Parathyroid adenoma (tissue), 2 donors: ENCODE measurements around the gene GUCA2A.
"Not testable (repeated sequence)": the region's sequence is repeated elsewhere in the genome, so short reads cannot be mapped to it uniquely, and the experiment has no call there.

Source experiments
- H2AFZ ChIP-seq: fragments of 300-600 bp; sonication (generic); one replicate; pipeline ENCODE4 v1.7.0; 2017; ENCODE audit warnings: antibody characterized with exemption, mild to moderate bottlenecking
- H3K27ac ChIP-seq: fragments of 300-600 bp; sonication (generic); one replicate; pipeline ENCODE4 v1.7.0; 2017
- H3K27me3 ChIP-seq: fragments of 300-600 bp; sonication (generic); one replicate; pipeline ENCODE4 v1.7.0; 2017; ENCODE audit warnings: low read length; ENCODE audit not compliant: control insufficient read depth, insufficient read depth
- H3K36me3 ChIP-seq: fragments of 300-600 bp; sonication (generic); one replicate; pipeline ENCODE4 v1.7.0; 2017; ENCODE audit warnings: low read length; ENCODE audit not compliant: control insufficient read depth, insufficient read depth
- H3K4me1 ChIP-seq: fragments of 300-600 bp; sonication (generic); one replicate; pipeline ENCODE4 v1.7.0; 2017; ENCODE audit warnings: control low read depth
- H3K4me2 ChIP-seq: fragments of 300-600 bp; sonication (generic); one replicate; pipeline ENCODE4 v1.7.0; 2017; ENCODE audit warnings: low read length
- H3K4me3 ChIP-seq: fragments of 300-600 bp; sonication (generic); one replicate; pipeline ENCODE4 v1.7.0; 2017; ENCODE audit warnings: low read depth, low read length
- H3K79me2 ChIP-seq: fragments of 300-600 bp; sonication (generic); one replicate; pipeline ENCODE4 v1.7.0; 2017; ENCODE audit warnings: control low read depth
- H3K9ac ChIP-seq: fragments of 300-600 bp; sonication (generic); one replicate; pipeline ENCODE4 v1.7.0; 2017; ENCODE audit warnings: mild to moderate bottlenecking
- H3K9me3 ChIP-seq: fragments of 300-600 bp; sonication (generic); one replicate; pipeline ENCODE4 v1.7.0; 2017; ENCODE audit warnings: low read length; ENCODE audit not compliant: control insufficient read depth
- TF ChIP-seq, protein P1 (sequence below): fragments of 300-600 bp; sonication (generic); IDR thresholded peaks from one replicate; pipeline ENCODE4 v1.7.0; 2017; ENCODE audit warnings: antibody characterized with exemption, mild to moderate bottlenecking
- donor health status: primary hyperparathyroidism.

The GUCA2A gene, protein sequence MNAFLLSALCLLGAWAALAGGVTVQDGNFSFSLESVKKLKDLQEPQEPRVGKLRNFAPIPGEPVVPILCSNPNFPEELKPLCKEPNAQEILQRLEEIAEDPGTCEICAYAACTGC

DNA sequence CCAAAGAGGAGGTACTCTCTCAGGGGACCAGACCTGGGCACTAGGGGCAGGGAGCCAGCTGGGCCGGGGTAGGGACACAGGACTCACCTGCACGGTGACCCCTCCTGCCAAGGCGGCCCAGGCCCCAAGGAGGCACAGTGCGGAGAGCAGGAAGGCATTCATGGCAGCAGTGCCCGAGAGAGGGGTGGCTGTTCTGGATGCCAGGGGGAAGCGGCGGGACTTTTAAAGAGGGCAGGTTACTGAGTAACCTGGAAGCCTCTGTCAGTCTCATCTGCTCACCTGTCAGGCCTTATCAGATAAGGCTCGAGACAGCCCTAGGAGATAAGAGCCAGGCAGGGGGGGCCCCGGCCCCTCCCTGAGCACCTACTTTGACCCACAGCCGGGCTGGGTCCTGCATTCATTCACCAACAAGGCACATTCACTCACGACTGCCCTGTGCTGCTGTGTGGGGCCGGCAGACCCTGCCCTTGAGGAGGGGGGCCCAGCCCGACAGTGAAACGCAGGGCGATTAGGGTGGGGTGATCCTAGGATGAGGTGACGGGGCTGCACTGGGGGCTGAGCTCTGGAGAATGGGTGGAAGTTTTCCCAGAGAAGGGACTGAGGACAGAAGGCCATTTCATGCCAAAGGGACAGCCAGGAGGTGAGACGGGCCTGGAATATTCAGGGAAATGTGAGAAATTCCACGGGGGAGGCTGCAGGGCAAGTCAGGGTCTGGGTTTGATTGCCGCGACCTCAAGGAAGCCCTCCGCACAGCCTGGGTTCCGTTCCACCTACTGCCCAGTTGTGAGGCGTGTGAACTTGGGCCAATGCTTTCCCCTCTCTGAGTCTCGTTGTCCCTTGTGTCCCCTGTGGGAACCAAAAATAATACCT lies at the start of gene GUCA2A:
Gene GUCA2A, minus strand, starts transcription at position 195 of the 870 bp plus-strand sequence. Its CDS starts 33 bp downstream, at position 162.
- Histone ChIP-seq H2AFZ (no peak within 1 kb of the TSS), H3K27me3 (no peaks in the 10 kb centered on the region), H3K36me3 (no peaks in the 10 kb centered on the region), H3K4me1 (no peaks in the 10 kb centered on the region), H3K27ac (no peak within 1 kb of the TSS), H3K9me3 (no peaks in the 10 kb centered on the region), H3K4me2 (no peak within 1 kb of the TSS), H3K79me2 (no peaks in the 10 kb centered on the region), H3K9ac (no peak within 1 kb of the TSS), H3K4me3 (no peak within 1 kb of the TSS)
- TF ChIP-seq, protein P1, sequence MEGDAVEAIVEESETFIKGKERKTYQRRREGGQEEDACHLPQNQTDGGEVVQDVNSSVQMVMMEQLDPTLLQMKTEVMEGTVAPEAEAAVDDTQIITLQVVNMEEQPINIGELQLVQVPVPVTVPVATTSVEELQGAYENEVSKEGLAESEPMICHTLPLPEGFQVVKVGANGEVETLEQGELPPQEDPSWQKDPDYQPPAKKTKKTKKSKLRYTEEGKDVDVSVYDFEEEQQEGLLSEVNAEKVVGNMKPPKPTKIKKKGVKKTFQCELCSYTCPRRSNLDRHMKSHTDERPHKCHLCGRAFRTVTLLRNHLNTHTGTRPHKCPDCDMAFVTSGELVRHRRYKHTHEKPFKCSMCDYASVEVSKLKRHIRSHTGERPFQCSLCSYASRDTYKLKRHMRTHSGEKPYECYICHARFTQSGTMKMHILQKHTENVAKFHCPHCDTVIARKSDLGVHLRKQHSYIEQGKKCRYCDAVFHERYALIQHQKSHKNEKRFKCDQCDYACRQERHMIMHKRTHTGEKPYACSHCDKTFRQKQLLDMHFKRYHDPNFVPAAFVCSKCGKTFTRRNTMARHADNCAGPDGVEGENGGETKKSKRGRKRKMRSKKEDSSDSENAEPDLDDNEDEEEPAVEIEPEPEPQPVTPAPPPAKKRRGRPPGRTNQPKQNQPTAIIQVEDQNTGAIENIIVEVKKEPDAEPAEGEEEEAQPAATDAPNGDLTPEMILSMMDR = no peak

DNA sequence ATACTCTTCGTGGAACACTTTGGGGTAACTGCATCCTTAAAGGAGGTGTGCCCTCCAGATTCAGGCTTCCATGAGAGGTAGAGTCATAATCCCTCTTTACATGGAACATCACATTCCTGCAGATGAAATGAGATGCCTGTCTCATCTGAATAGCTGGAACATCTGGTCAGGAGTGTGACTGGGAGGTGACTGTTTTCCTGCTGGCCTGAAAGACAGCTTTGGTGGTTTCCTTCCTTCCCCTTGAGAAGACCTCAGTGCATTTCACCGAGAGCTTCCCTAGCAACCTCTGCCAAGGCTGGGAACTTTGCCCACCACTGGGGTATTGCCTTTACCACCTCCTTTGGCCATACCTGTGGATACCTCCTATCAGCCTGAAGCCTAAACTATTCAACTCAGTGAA lies 46.7 kb upstream of the GUCA2A start:
- Histone ChIP-seq H3K27ac (no peak overlapping the region), H3K36me3 (no peaks in the 10 kb centered on the region), H3K4me1 (peaks cover 10% of the 10 kb centered on the region), H3K27me3 (no peaks in the 10 kb centered on the region), H3K9me3 (no peaks in the 10 kb centered on the region), H3K4me3 (no peak overlapping the region), H3K79me2 (peaks cover 10% of the 10 kb centered on the region), H2AFZ (no peak overlapping the region), H3K4me2 (no peak overlapping the region), H3K9ac (no peak overlapping the region)
- TF ChIP-seq, protein P1 = no peak

DNA sequence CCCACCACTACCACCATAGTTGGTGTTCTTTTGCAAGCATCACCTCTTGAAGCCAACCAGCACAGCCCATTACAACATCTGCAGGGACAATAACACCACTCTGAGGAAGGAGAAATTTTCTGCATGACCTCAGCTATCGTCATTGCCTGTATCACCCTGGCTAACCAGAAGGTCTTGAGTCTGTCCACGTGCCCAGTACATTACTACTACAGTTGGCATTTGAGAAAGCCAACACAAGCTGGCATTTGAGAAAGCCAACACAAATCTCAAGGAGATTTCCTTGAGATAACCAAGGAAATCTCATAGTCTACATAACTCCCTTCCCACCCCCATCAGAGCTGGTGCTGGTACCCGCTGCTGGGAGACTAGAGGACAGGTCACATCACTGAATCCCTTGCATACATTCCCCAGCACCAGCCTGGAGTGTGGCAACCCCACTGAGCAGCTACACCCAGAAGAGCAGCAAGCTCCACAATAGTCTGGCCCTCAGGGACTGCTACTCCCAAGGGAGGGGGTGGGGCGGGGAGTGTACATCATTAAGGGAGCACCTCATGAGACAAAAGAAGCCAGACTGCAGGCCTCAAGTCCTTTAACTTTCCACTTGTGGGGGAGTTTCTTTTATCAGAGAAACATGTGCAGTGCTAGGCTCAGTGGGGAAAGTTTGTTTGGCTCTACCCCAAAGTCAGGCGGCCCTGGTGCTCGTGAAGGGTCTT lies 46.0 kb upstream of the GUCA2A start:
- Histone ChIP-seq H2AFZ (no peak overlapping the region), H3K27ac (no peak overlapping the region), H3K9ac (no peak overlapping the region), H3K4me2 (no peak overlapping the region), H3K9me3 (no peaks in the 10 kb centered on the region), H3K27me3 (no peaks in the 10 kb centered on the region), H3K4me3 (no peak overlapping the region), H3K79me2 (peaks cover 10% of the 10 kb centered on the region), H3K36me3 (no peaks in the 10 kb centered on the region), H3K4me1 (peaks cover 10% of the 10 kb centered on the region)
- TF ChIP-seq, protein P1 = no peak

DNA sequence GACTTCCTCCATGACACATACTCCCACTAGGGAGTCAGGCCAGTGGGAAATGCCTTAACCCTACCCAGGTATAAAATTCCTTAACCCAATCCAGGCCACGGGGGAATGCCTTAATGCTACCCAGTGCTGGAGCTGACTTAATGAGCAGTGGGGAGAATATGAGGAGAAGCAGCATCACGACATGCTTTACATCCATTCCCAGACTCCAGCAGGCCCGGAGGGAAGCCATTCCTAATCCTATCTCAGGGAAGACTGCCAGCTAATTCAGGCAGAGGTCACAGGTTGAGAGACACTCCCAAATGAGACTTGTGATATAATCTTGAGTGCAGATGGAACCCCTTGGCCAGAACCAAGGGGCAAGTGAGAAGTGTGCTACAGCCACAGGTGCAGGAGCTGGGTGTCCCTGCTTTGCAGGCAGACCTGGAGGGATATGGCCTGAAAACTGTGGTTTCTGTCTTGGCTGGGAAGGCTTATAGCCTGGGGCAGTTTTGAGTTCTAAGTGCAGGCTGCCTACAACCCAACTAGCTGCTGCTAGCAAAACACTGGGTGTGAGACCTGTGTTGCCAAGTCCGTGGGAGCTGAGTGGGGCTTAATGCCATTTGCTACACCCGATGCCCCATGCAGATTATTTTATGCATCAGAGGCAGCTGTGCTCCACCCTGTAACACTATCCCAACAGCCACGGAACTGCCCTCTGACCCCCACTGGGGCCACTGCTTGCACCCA lies 45.1 kb upstream of the GUCA2A start:
- no peaks in the 10 kb centered on the region for H3K36me3 ChIP-seq
- no peaks in the 10 kb centered on the region for H3K9me3 ChIP-seq
- TF ChIP-seq, protein P1 = no peak
- peaks cover 10% of the 10 kb centered on the region for H3K79me2 ChIP-seq
- H3K27me3 ChIP-seq = no peaks in the 10 kb centered on the region
- no peak overlapping the region for H3K27ac ChIP-seq
- H3K4me3 ChIP-seq = no peak overlapping the region
- H3K4me1 ChIP-seq = peaks cover 10% of the 10 kb centered on the region
- H2AFZ ChIP-seq = no peak overlapping the region
- H3K9ac ChIP-seq = no peak overlapping the region
- H3K4me2 ChIP-seq = no peak overlapping the region

DNA sequence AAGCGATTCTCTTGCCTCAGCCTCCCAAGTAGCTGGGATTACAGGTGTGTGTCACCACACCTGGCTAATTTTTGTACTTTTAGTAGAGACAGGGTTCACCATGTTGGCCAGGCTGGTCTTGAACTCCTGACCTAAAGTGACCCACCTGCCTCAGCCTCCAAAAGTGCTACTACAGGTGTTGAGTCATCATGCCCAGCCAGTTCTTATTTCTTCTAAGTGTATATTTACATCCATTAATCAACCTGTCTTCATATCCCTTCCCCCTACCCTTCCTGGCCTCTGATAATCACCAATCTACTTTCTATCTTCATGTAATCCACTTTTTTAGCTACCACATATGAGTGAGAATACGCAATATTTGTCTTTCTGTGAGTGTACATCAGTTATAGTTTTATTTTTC lies 42.4 kb upstream of the GUCA2A start:
- not testable (repeated sequence) for H3K9ac ChIP-seq, H3K4me2 ChIP-seq, H2AFZ ChIP-seq, H3K27ac ChIP-seq, H3K36me3 ChIP-seq, H3K4me3 ChIP-seq, H3K9me3 ChIP-seq, H3K27me3 ChIP-seq
- Histone ChIP-seq H3K79me2 (peaks cover 10% of the 10 kb centered on the region), H3K4me1 (peaks cover 10% of the 10 kb centered on the region)
